Stimulated activated CD4-positive, alpha-beta T cell treated with anti-CD3 and anti-CD28 coated beads, Interleukin-1b, Interleukin-23, amount 100 ng/mL, for 48 hours (primary cell): ENCODE measurements around the gene COPS9.

ENCODE experiments used
- DNase-seq: peaks from one replicate; pipeline ENCODE4 v3.0.0-alpha.2; 2020

The COPS9 gene

GRCh38 chr2:240132651-240132980 is 3.5 kb downstream of the COPS9 start:
- no peak for DNase-seq

- no peak for DNase-seq
Measured at GRCh38 chr2:240131941-240132650, 4.0 kb downstream of the COPS9 start.

GRCh38 chr2:240131296-240131695 is 4.8 kb downstream of the COPS9 start:
- DNase-seq, result no peak

- no peak for DNase-seq
Measured at GRCh38 chr2:240130393-240131195, 5.5 kb downstream of the COPS9 start.

GRCh38 chr2:240129731-240130392 is 6.2 kb downstream of the COPS9 start:
- no peak for DNase-seq

- no peak for DNase-seq
Measured at GRCh38 chr2:240129311-240129710, 6.8 kb downstream of the COPS9 start.

- no peak for DNase-seq
Measured at GRCh38 chr2:240128608-240129145, 7.4 kb downstream of the COPS9 start.

- no peak for DNase-seq
Measured at GRCh38 chr2:240127911-240128607, 8.0 kb downstream of the COPS9 start.

- no peak for DNase-seq
Measured at GRCh38 chr2:240127191-240127750, 8.8 kb downstream of the COPS9 start.

- DNase-seq, result no peak
Measured at GRCh38 chr2:240126731-240127130, 9.4 kb downstream of the COPS9 start.

GRCh38 chr2:240125742-240126141 is 10.4 kb downstream of the COPS9 start:
- no peak for DNase-seq

GRCh38 chr2:240124651-240125030 is 11.5 kb downstream of the COPS9 start:
- DNase-seq, result no peak

GRCh38 chr2:240123821-240124650 is 12.1 kb downstream of the COPS9 start:
- DNase-seq, result no peak

GRCh38 chr2:240121675-240122074 is 14.4 kb downstream of the COPS9 start:
- no peak for DNase-seq

GRCh38 chr2:240121190-240121589 is 14.9 kb downstream of the COPS9 start:
- peak; percentile 23 for DNase-seq

- no peak for DNase-seq
Measured at GRCh38 chr2:240114233-240114632, 21.9 kb downstream of the COPS9 start.

GRCh38 chr2:240112914-240113690 is 23.0 kb downstream of the COPS9 start:
- no peak for DNase-seq

GRCh38 chr2:240111253-240111652 is 24.9 kb downstream of the COPS9 start:
- DNase-seq, result no peak

- no peak for DNase-seq
Measured at GRCh38 chr2:240109386-240109785, 26.7 kb downstream of the COPS9 start.

- no peak for DNase-seq
Measured at GRCh38 chr2:240107477-240107796, 28.7 kb downstream of the COPS9 start.
